ENCODE data around the gene NKX3-2. TPM values are rescaled to one million over a fixed set of nuclear protein-coding genes. Genes with fewer than 3 reads are reported as not detected.
A peak's percentile ranks its signal among the peaks of the same experiment; 100 is the strongest.

The NKX3-2 gene
- total and polyA plus RNA-seq, 2 of the 4 experiments (the other 2 are of a cell fraction), result 0.05 TPM; not detected in 1

DNA sequence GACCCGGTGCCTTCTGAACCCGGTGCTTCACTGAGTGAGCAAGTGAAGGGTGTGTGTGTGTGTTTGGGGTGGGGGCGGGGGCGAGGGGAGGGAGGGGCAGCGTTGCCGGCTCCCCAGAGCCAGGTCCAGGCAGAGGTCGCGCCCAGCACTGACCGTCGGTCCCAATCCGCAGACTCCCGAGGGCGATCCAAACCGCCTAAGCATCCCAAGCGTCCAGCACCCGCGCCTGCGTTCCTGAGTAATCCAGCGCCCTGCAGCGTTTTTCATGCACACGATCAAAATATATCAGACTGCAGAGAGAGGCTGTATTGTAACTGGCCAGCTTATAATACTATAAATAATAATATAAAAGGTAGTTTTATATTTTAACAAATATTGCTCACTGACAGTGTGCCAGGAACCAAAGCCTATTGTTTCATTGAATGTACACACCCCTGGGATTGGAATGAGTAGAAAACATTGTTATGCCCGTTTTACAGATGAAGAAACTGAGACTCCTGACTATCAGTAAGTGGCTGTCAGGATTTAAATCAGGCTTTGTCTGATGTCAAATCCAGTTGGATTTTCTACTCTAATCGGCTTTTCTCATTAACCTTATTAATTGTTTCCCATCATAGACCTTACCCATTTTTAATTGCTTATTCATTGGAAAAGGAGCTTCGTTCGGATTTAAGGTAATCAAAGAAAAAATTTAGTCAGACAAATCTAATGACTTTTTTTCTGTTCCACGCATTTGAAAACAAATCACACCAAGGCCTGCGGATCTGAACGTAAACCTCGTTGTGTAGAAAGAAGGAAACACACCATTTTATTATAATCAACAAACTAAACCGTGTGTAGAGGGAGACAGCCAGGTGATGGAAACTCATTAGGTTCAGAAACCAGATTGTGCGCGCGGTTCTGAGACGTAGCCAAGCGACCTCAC, 4.0 kb upstream of the NKX3-2 start:
- Histone ChIP-seq H4K91ac (ENCODE audit: insufficient read depth, low read depth, low read length) (no peak overlapping the region), H2BK120ac (ENCODE audit: low read depth, low read length) (no peak overlapping the region), H2BK15ac (ENCODE audit: low read depth, low read length) (no peak overlapping the region), H3K9ac (ENCODE audit: low read depth, low read length) (no peak overlapping the region), H2AK9ac (replicated peaks; ENCODE audit: low read depth, low read length, poor library complexity) (peak overlapping the region; percentile 1), H3K4ac (ENCODE audit: low read depth, low read length) (no peak overlapping the region), H4K20me1 (ENCODE audit: insufficient read depth, low read length) (peaks cover 5% of the 10 kb centered on the region), H3K4me2 (ENCODE audit: low read depth, low read length) (no peak overlapping the region), H2BK20ac (ENCODE audit: low read depth, low read length) (no peak overlapping the region), H3K18ac (ENCODE audit: low read depth, low read length) (no peak overlapping the region), H3K27ac (ENCODE audit: insufficient read depth, low read length) (no peak overlapping the region), H3K56ac (ENCODE audit: extremely low read depth, insufficient read depth, low read length) (no peak overlapping the region), H3K4me3 (ENCODE audit: insufficient read depth, low read depth, low read length) (no peak overlapping the region), H3K23ac (ENCODE audit: low read depth, low read length) (no peak overlapping the region), H4K5ac (ENCODE audit: low read depth, low read length) (no peak overlapping the region), H3K9me1 (ENCODE audit: insufficient read depth, low read length) (peaks cover 2% of the 10 kb centered on the region; the same call in 1 of the 2 replicates), H3K14ac (replicated peaks; ENCODE audit: low read depth, low read length) (no peak overlapping the region), H2AK5ac (ENCODE audit: low read depth, low read length) (no peak overlapping the region), H3K27me3 (ENCODE audit: control insufficient read depth, insufficient read depth, low read length) (peaks cover 39% of the 10 kb centered on the region), H3K79me1 (ENCODE audit: low read depth in 1 of 2, low read length in 2 of 2) (no peaks in the 10 kb centered on the region), H2AFZ (replicated peaks; ENCODE audit: low read length, poor library complexity) (peak overlapping the region; percentile 95), H3K36me3 (ENCODE audit: control insufficient read depth, insufficient read depth, low read length) (no peaks in the 10 kb centered on the region), H2BK5ac (ENCODE audit: low read depth, low read length, poor library complexity, severe bottlenecking) (no peak overlapping the region), H3K4me1 (ENCODE audit: control insufficient read depth, insufficient read depth, low read length) (no peaks in the 10 kb centered on the region; the same call in 1 of the 2 replicates), H4K8ac (ENCODE audit: low read depth in 2 of 2, low read length in 2 of 2) (no peak overlapping the region), H3K9me3 (ENCODE audit: control insufficient read depth, insufficient read depth, low read length) (peaks cover 10% of the 10 kb centered on the region)
- DNase-seq (no peak), ATAC-seq (ENCODE audit: low read depth) (no peak)
- no TSS peak for BruUV-seq (replicated peaks)
- in situ Hi-C loops (cut with MboI; ENCODE audit: low sequenced_read_pairs), result loop anchor here (5.0 kb wide), 2 partner anchors 696 to 816 kb away; no protein-coding TSS in a partner anchor
- ChIA-PET POLR2A (ENCODE audit: unreplicated experiment) (no interaction called here), CTCF (interaction anchor here (0.7 to 2.0 kb wide), 2 partner anchors 23 to 695 kb away, joined by 3 to 7 read pairs; no protein-coding TSS in a partner anchor)
- TF ChIP-seq RFX5 (IDR thresholded peaks at IDR 0.05; ENCODE audit: low read depth, low read length) (no peak), FOS (IDR thresholded peaks at IDR 0.05; ENCODE audit: low read depth, low read length) (no peak), POLR2A (IDR thresholded peaks at IDR 0.05; ENCODE audit: low read depth, low read length) (no peak), MAFK (IDR thresholded peaks at IDR 0.05; ENCODE audit: low read depth, low read length) (no peak), RAD21 (IDR thresholded peaks at IDR 0.05; ENCODE audit: low read length) (no peak), MXI1 (IDR thresholded peaks at IDR 0.05; ENCODE audit: borderline replicate concordance, low read depth, low read length) (no peak), RCOR1 (IDR thresholded peaks at IDR 0.05; ENCODE audit: insufficient replicate concordance, low read length) (no peak), ELK1 (IDR thresholded peaks at IDR 0.05; ENCODE audit: borderline replicate concordance, low read depth, low read length) (no peak), CHD1 (IDR thresholded peaks at IDR 0.05; ENCODE audit: low read depth, low read length) (no peak), CEBPB (IDR thresholded peaks at IDR 0.05; ENCODE audit: low read depth, low read length) (no peak)
- TF ChIP-seq, protein P1, sequence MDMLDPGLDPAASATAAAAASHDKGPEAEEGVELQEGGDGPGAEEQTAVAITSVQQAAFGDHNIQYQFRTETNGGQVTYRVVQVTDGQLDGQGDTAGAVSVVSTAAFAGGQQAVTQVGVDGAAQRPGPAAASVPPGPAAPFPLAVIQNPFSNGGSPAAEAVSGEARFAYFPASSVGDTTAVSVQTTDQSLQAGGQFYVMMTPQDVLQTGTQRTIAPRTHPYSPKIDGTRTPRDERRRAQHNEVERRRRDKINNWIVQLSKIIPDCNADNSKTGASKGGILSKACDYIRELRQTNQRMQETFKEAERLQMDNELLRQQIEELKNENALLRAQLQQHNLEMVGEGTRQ (IDR thresholded peaks at IDR 0.05; ENCODE audit: low read depth, low read length), result no peak
- TF ChIP-seq, protein P2, sequence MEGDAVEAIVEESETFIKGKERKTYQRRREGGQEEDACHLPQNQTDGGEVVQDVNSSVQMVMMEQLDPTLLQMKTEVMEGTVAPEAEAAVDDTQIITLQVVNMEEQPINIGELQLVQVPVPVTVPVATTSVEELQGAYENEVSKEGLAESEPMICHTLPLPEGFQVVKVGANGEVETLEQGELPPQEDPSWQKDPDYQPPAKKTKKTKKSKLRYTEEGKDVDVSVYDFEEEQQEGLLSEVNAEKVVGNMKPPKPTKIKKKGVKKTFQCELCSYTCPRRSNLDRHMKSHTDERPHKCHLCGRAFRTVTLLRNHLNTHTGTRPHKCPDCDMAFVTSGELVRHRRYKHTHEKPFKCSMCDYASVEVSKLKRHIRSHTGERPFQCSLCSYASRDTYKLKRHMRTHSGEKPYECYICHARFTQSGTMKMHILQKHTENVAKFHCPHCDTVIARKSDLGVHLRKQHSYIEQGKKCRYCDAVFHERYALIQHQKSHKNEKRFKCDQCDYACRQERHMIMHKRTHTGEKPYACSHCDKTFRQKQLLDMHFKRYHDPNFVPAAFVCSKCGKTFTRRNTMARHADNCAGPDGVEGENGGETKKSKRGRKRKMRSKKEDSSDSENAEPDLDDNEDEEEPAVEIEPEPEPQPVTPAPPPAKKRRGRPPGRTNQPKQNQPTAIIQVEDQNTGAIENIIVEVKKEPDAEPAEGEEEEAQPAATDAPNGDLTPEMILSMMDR (conservative IDR thresholded peaks at IDR 0.05; ENCODE audit: low read depth, low read length), result no peak
- dilution Hi-C loops (cut with HindIII; ENCODE audit: low sequenced_read_pairs, unreplicated experiment), result no loop called here
- 0% methylated on average over 5 of the region's 35 CpGs; no CpG with 5 or more reads in 1 of the 2 experiments for WGBS, 2 experiments (ENCODE audit: extremely low coverage in 2 of 2, insufficient read length in 1 of 2)
- intact Hi-C loops (cut with micrococcal nuclease), result loop anchor here (5.0 kb wide), 2 partner anchors 146 to 1781 kb away; no protein-coding TSS in a partner anchor
